NCI-H128 (cell line): ENCODE data around the gene COG4.
"Not testable (repeated sequence)": the region's sequence is repeated elsewhere in the genome, so short reads cannot be mapped to it uniquely, and the experiment has no call there.

Experiments used
- DNase-seq: peaks from one replicate; lab custom pipeline; 2025; ENCODE audit not compliant: unreplicated experiment; lab: John Stamatoyannopoulos, UW

Gene COG4

DNA sequence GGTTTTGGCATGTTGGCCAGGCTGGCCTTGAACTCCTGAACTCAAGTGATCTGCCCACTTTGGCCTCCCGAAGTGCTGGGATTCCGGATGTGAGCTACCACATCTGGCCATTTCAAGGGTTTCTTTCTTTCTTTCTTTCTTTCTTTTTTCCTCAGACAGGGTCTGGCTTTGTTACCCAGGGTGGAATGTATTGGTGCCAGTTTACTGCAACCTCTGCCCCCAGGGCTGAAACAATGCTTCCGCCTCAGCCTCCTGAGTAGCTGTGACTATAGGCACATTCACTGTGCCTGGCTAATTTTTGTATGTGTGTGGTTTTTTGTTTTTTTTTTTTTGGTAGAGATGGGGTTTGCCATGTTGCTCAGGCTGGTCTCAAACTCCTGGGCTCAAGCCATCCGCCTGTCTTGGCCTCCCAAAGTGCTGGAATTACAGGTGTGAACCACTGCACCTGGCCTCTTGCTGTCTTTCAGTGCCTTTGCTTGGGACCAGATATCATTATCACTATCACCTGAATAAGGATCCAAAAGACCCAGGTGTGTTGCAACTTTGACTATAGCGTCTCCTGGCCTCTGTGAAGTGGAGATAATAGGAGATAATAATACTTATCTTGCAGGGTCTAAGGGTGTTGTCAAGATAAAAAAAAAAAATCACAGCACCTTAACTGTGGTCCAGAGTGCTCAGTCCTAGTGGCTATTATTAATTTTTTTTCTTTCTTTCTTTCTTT lies 65.7 kb downstream of the COG4 start:
- no peak for DNase-seq

DNA sequence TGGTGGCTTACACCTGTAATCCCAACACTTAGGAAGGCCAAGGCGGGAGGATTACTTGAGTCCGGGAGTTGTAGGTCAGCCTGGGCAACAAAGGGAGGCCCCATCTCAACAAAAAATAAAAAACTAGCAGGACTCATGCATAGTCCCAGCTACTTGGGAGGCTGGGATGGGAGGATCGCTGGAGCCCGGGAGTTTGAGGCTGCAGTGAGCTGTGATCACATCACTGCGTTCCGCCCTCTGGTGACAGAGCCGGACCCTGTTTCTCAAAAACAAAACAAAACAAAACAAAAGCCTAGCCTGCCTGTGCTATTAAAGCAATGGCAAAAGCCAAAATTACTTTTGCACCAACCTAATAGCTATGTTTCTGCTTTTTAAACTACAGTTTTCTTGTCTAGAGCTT lies 67.4 kb downstream of the COG4 start:
- DNase-seq: no peak

- DNase-seq: peak; percentile 9
These were observed 68.9 kb downstream of the COG4 start, which contains the start of gene FCSK for GRCh38 chr16:70454222-70455034. Gene FCSK (plus strand): TSS chr16:70454595. CDS start chr16:70463191, 8,596 bp downstream.

DNA sequence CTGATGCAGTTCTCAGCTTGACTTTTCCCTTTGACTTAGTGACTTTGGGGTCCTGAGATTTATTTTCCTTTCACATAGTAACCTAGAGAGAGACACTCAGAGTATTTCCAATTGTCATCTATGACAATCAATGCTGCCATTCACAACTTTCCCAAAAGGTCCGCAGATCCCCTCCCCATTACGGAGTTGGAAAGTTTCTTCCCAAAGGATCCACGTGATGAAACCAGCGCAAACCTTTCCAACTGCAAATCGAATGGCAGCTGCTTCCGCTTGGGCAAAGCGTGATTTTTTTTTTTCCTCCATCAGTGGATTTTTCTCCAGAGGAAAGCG lies 69.5 kb downstream of the COG4 start:
- no peak for DNase-seq

- no peak for DNase-seq
These were observed 70.0 kb downstream of the COG4 start for GRCh38 chr16:70453117-70453891.

GRCh38 chr16:70451004-70451340 lies 72.4 kb downstream of the COG4 start:
- not testable (repeated sequence) for DNase-seq

GRCh38 chr16:70450142-70451003 lies 73.0 kb downstream of the COG4 start:
- not testable (repeated sequence) for DNase-seq

DNA sequence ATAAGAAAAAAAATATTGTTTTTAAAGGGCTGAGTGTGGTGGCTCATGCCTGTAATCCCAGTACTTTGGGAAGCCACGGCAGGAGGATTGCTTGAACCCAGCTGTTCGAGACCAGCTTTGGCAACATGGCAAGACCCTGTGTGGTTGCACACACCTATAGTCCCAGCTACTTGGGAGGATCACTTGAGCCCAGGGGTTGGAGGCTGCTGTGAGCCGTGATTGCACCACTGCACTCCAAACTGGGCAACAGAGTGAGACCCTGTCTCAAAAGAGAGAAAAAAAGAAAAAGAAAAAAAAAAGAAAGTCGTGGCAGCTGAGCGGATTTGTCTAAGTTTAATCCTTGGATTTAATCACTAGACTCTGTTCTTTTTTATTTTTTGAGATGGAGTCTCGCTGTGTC lies 75.3 kb downstream of the COG4 start:
- DNase-seq: no peak

GRCh38 chr16:70444249-70445063 lies 78.9 kb downstream of the COG4 start:
- DNase-seq: no peak

DNA sequence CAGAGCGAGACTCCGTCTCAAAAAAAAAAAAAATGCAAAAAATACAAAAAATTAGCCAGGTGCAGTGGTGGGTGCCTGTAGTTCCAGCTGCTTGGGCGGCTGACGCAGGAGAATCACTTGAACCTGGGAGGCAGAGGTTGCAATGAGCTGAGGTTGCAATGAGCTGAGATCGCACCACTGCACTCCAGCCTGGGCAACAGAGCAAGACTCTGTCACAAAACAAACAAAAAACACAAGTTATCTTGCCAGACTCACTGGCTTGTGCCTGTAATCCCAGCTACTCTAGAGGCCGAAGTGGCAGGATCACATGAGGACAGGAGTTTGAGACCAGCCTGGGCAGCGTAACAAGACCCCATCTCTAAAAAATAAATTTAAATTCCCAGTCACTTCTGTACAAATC lies 81.0 kb downstream of the COG4 start:
- no peak for DNase-seq

- DNase-seq: no peak
These were observed 81.9 kb downstream of the COG4 start for GRCh38 chr16:70441406-70441990.

GRCh38 chr16:70440009-70440692 lies 83.2 kb downstream of the COG4 start:
- DNase-seq: no peak

DNA sequence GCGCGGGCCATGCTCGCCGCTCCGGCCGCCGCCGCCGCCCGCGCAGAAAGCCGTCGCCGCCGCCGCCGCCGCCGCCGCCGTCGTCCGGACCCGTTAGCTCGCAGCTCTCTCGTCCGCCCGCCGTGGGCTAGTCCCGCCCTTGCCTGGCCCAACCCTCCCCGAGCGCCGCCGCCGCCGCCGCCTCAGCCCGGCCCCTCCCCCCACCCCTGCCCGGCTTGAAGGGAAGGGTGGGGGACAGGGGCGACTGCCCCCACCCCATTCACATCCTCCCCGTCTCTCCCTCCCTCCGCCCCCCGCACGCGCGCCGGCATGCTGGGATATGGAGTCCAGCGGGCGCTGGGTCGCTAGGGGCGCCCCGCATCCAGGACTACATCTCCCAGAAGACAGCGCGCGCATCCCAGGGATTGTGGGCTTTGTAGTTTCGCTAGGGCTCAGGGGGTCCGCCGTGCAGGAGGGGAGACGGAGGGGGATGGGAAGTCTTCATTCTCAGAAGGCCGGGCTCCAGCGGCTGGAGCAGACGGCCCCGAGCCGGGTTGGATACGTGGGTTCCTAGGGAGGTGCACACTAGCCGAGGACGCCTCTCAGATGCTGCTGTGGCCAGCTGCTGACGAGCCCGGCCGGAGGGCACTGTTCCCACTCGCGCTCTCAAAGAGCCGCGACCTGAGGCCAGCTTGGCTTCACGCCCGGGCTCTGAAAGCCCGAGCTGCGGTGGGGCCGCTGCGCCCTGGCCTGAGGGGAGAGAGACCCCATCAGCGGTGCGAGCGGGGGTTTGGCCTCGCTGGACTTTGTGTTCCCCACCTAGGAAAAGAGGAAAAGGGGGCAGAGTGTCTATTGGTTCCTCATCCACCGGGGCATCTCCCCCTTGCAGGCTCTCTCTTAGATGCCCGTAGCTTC lies 84.1 kb downstream of the COG4 start, which contains the start of gene ST3GAL2:
Gene ST3GAL2 (minus strand): TSS at position 132 of the 894 bp plus-strand sequence. CDS start 40,570 bp downstream, outside the sequence.
- DNase-seq: peak; percentile 85

GRCh38 chr16:70438585-70438968 lies 84.8 kb downstream of the COG4 start:
- no peak for DNase-seq

DNA sequence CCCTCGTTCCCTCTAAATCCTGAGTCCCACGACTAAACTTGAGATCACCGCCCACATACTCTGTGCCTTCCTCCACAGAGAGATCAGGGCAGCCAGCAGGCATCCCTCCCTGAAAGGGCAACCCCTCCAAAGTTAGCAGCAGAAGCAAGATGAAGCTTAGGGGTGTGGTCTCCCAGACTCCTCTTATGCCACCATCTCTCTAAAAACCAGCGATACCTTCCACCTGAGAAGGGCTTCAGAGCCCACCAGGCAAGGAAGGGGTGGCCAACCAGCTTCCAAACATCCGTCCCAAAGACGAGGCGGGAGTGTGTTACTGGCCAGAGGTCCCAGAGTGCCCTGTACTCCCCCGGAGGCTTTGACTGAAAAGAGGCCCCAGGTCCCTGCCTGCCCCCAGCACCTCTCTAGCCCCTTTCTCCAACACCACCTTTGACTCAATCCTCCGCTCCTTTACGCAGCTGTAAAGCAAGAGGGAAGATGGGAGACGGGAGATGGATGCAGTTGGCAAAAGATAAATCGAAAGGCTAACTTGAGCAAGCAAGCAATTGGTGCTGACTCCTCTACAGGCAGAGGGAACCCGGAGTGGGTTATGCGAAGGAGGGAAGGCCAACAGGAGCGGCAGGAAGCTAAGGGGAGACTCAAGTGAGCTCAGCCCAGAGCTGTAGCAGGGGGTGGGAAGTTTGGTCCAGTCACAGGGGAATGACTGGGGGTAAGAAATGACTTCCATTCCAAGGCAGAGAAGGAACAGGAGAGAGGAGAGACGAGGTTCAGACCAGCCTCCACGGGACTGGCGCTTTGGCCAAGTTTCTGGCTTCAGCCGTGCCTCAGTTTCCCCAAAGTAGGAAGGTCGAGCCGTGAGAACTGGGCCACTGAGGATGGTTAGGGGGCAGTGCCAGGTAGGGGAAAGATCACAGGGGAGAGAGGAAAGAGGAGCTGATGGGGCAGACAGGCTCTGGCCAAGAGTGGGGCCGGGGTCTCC lies 85.5 kb downstream of the COG4 start:
- no peak for DNase-seq

GRCh38 chr16:70437017-70437581 lies 86.3 kb downstream of the COG4 start:
- no peak for DNase-seq
